A673 (cell line): Measurements from ENCODE around the gene UBE2E3. TPM values are rescaled to one million over a fixed set of nuclear protein-coding genes. Genes with fewer than 3 reads are reported as not detected.

ENCODE experiments used
- BruUV-seq: library from RNA; stranded (reverse); fragments of 400-500 nt; replicated peaks from 2 replicates; lab custom pipeline; 2021; lab: Mats Ljungman, UMichigan
- CTCF ChIA-PET: fragments of 300-600 bp; sonication (Branson Sonifier 250); formaldehyde crosslinking; loops from one replicate; lab custom pipeline; 2022; ENCODE audit warnings: antibody characterized with exemption; lab: Charles Lee
- POLR2A ChIA-PET: fragments of 300-600 bp; sonication (Branson Sonifier 250); formaldehyde crosslinking; loops from one replicate; lab custom pipeline; 2022; ENCODE audit warnings: antibody characterized with exemption; ENCODE audit not compliant: low non-redundant PET; lab: Charles Lee
- DNase-seq: peaks from one replicate; pipeline ENCODE4 v3.0.0-alpha.2; 2015; ENCODE audit warnings: low spot score
- H3K27ac ChIP-seq: fragments of 200-600 bp; sonication (generic); 2 replicates; pipeline ENCODE4 v1.5.1; 2016; ENCODE audit warnings: mixed run types, low read depth, mild to moderate bottlenecking, mixed read lengths, antibody characterized with exemption, low read length; ENCODE audit not compliant: poor library complexity, severe bottlenecking
- H3K27me3 ChIP-seq: fragments of 200-600 bp; sonication (generic); replicated peaks from 2 replicates; pipeline ENCODE4 v1.6.1; 2017; ENCODE audit warnings: mixed run types, low read depth, mild to moderate bottlenecking, mixed read lengths, antibody characterized with exemption, low read length; ENCODE audit not compliant: insufficient read depth, poor library complexity
- H3K36me3 ChIP-seq: fragments of 200-600 bp; sonication (generic); 2 replicates; pipeline ENCODE4 v1.6.1; 2016; ENCODE audit warnings: mixed run types, mild to moderate bottlenecking, mixed read lengths, antibody characterized with exemption, low read length; ENCODE audit not compliant: insufficient read depth, poor library complexity, severe bottlenecking
- H3K4me1 ChIP-seq: fragments of 200-600 bp; sonication (generic); 2 replicates; pipeline ENCODE4 v1.6.1; 2017; ENCODE audit warnings: mixed run types, mild to moderate bottlenecking, mixed read lengths, antibody characterized with exemption, low read length; ENCODE audit not compliant: insufficient read depth, poor library complexity, severe bottlenecking
- H3K4me3 ChIP-seq: fragments of 200-600 bp; sonication (generic); 2 replicates; pipeline ENCODE4 v1.5.1; 2016; ENCODE audit warnings: low read depth, mixed run types, mild to moderate bottlenecking, mixed read lengths, low read length; ENCODE audit not compliant: poor library complexity, severe bottlenecking
- H3K9me3 ChIP-seq: fragments of 200-600 bp; sonication (generic); 2 replicates; pipeline ENCODE4 v1.6.1; 2016; ENCODE audit warnings: mixed run types, low read depth, mild to moderate bottlenecking, mixed read lengths, antibody characterized with exemption, low read length; ENCODE audit not compliant: poor library complexity, severe bottlenecking
- EZH2 ChIP-seq: fragments of 200-600 bp; sonication (generic); IDR thresholded peaks from 2 replicates; pipeline ENCODE4 v1.6.1; 2017; ENCODE audit warnings: borderline replicate concordance, low read depth, mild to moderate bottlenecking, mixed read lengths, antibody characterized with exemption, low read length; ENCODE audit not compliant: poor library complexity, severe bottlenecking
- intact Hi-C: fragments of 100-400 bp; cut with micrococcal nuclease; formaldehyde crosslinking; loops from one replicate; pipeline ENCODE4 v1.10.0; 2022; ENCODE audit not compliant: unreplicated experiment
- total RNA-seq: library from RNA; stranded (reverse); gene quantifications from 2 replicates; pipeline ENCODE4 v1.2.3, GENCODE V29; 2021
- TF ChIP-seq, protein P1 (sequence below): fragments of 300-800, 200-600 bp; sonication (generic); conservative IDR thresholded peaks from 2 replicates; pipeline ENCODE4 v1.5.1; 2017; ENCODE audit warnings: low read depth, mild to moderate bottlenecking, antibody characterized with exemption, low read length, moderate library complexity, mixed read lengths

Gene UBE2E3
- total RNA-seq, 1 experiment from 2014 or later, result 103 TPM

DNA sequence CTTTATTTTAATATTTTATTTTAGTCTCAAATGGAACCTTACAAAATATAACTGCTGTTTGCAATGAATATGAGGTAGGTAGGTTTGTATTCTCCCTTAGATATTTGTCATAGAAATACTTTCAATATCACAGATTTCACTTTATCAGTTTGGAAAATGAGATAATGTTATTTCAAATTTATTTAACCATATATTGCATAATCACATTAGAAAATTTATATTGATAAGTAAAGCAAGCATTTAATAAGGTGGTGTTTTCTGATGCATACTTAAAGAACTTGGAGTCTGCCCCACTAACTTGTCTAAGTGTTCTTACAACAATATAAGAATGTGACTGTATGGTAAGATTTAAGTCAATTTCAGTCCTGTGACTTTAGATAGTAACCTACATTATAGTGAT, 85.1 kb downstream of the UBE2E3 start:
- H3K4me3 ChIP-seq, result no peak overlapping the region
- intact Hi-C loops, result no loop called here
- ChIA-PET POLR2A (no interaction called here), CTCF (no interaction called here)
- no peaks in the 10 kb centered on the region for H3K9me3 ChIP-seq
- peaks cover 13% of the 10 kb centered on the region for H3K4me1 ChIP-seq
- H3K27ac ChIP-seq, result no peak overlapping the region
- DNase-seq, result no peak
- TF ChIP-seq, protein P1, sequence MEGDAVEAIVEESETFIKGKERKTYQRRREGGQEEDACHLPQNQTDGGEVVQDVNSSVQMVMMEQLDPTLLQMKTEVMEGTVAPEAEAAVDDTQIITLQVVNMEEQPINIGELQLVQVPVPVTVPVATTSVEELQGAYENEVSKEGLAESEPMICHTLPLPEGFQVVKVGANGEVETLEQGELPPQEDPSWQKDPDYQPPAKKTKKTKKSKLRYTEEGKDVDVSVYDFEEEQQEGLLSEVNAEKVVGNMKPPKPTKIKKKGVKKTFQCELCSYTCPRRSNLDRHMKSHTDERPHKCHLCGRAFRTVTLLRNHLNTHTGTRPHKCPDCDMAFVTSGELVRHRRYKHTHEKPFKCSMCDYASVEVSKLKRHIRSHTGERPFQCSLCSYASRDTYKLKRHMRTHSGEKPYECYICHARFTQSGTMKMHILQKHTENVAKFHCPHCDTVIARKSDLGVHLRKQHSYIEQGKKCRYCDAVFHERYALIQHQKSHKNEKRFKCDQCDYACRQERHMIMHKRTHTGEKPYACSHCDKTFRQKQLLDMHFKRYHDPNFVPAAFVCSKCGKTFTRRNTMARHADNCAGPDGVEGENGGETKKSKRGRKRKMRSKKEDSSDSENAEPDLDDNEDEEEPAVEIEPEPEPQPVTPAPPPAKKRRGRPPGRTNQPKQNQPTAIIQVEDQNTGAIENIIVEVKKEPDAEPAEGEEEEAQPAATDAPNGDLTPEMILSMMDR, result no peak
- TF ChIP-seq EZH2, result no peak
- BruUV-seq, result no TSS peak
- no peaks in the 10 kb centered on the region for H3K27me3 ChIP-seq
- no peaks in the 10 kb centered on the region for H3K36me3 ChIP-seq

DNA sequence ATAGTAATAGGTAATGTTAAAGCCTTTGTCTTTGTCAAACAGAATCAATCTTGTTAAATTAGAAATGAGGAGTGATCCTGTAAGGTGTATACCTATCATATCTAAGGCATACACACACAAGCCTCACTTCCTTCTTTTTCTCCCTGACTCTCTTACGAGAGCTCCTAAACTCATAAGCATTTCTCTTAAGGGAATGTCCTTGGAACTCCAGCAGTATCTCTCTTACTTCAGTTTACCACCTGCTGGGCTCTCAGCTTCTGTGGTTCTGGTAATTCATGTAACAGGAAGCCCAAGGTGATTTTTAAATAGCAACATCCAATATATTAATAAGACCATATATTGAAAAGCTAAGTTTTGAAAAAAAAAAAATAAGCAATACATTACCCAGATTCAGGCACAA, 85.9 kb downstream of the UBE2E3 start:
- intact Hi-C loops, result no loop called here
- ChIA-PET POLR2A (no interaction called here), CTCF (interaction anchor here (0.7 kb wide), 1 partner anchor 1719 kb away, joined by 6 read pairs; no protein-coding TSS in a partner anchor)
- DNase-seq, result no peak
- H3K36me3 ChIP-seq, result no peaks in the 10 kb centered on the region
- TF ChIP-seq, protein P1, result no peak
- H3K4me3 ChIP-seq, result no peak overlapping the region
- H3K4me1 ChIP-seq, result peaks cover 13% of the 10 kb centered on the region
- no peaks in the 10 kb centered on the region for H3K9me3 ChIP-seq
- no TSS peak for BruUV-seq
- no peak overlapping the region for H3K27ac ChIP-seq
- H3K27me3 ChIP-seq, result no peaks in the 10 kb centered on the region

DNA sequence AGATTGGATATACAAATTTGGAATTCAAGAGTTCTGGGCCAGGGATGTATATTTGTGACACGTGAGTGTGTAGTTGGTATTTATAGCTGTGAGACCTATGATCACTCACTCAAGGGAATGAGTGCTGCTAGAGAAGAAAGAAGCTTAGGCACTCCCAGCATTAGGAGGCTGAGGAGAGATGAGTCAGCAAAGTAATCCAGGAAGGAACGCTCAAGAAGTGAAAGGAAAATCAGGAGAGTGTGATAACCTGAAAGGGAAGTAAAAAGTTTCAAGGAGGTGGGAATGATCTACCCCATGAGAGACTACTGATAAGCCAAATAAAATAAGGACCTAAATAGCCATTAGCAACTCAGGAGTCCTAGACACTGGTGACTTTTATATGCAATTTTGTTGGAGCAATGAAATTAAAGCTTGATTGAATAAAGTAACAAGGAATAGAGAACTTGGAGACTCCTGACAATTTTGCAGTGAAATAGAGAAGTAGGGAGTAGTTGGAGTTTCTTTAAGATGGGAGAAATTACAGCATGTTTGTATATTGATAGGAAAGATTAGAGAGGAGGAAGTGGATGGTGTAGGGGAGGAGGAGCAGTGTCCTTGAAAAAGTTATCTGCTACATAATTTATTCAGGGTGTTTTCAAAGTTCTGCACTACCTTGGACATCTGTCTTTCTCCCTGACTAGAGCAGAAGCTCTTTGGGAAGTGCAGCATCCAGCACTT, 89.9 kb downstream of the UBE2E3 start:
- intact Hi-C loops, result no loop called here
- Histone ChIP-seq H3K4me1 (peaks cover 13% of the 10 kb centered on the region), H3K36me3 (no peaks in the 10 kb centered on the region), H3K27me3 (no peaks in the 10 kb centered on the region), H3K27ac (no peak overlapping the region), H3K9me3 (no peaks in the 10 kb centered on the region), H3K4me3 (no peak overlapping the region)
- BruUV-seq, result no TSS peak
- ChIA-PET POLR2A (no interaction called here), CTCF (no interaction called here)
- peak; percentile 39 for DNase-seq
- TF ChIP-seq, protein P1, result no peak
- no peak for TF ChIP-seq EZH2
